ENCODE data around the gene STK35.

Gene STK35

GRCh38 chr20:2108498-2108897 lies 6.9 kb downstream of the STK35 start:
- DNase-seq (ENCODE audit: low read depth): no peak

GRCh38 chr20:2108987-2109386 lies 7.4 kb downstream of the STK35 start:
- DNase-seq (ENCODE audit: low read depth): no peak

GRCh38 chr20:2109425-2110210 lies 8.0 kb downstream of the STK35 start:
- no peak for DNase-seq (ENCODE audit: low read depth)

GRCh38 chr20:2112910-2113309 lies 11.3 kb downstream of the STK35 start:
- DNase-seq (ENCODE audit: low read depth): no peak

GRCh38 chr20:2114127-2114959 lies 12.7 kb downstream of the STK35 start:
- no peak for DNase-seq (ENCODE audit: low read depth)

GRCh38 chr20:2114990-2115681 lies 13.5 kb downstream of the STK35 start:
- no peak for DNase-seq (ENCODE audit: low read depth)

GRCh38 chr20:2116170-2116940 lies 14.7 kb downstream of the STK35 start:
- no peak for DNase-seq (ENCODE audit: low read depth)

GRCh38 chr20:2118783-2119182 lies 17.2 kb downstream of the STK35 start:
- DNase-seq (ENCODE audit: low read depth): no peak

GRCh38 chr20:2122936-2123335 lies 21.3 kb downstream of the STK35 start:
- DNase-seq (ENCODE audit: low read depth): no peak

GRCh38 chr20:2123720-2124119 lies 22.1 kb downstream of the STK35 start:
- no peak for DNase-seq (ENCODE audit: low read depth)

GRCh38 chr20:2124564-2125213 lies 23.1 kb downstream of the STK35 start:
- DNase-seq (ENCODE audit: low read depth): no peak

- no peak for DNase-seq (ENCODE audit: low read depth)
These were observed 24.0 kb downstream of the STK35 start for GRCh38 chr20:2125474-2126112.

GRCh38 chr20:2127238-2127637 lies 25.6 kb downstream of the STK35 start:
- no peak for DNase-seq (ENCODE audit: low read depth)

- no peak for DNase-seq (ENCODE audit: low read depth)
These were observed 26.9 kb downstream of the STK35 start for GRCh38 chr20:2128542-2128941.

GRCh38 chr20:2130062-2130591 lies 28.5 kb downstream of the STK35 start:
- no peak for DNase-seq (ENCODE audit: low read depth)

GRCh38 chr20:2130683-2131082 lies 29.1 kb downstream of the STK35 start:
- no peak for DNase-seq (ENCODE audit: low read depth)

- no peak for DNase-seq (ENCODE audit: low read depth)
These were observed 29.7 kb downstream of the STK35 start for GRCh38 chr20:2131366-2131765.

GRCh38 chr20:2132461-2132901 lies 30.9 kb downstream of the STK35 start:
- no peak for DNase-seq (ENCODE audit: low read depth)

GRCh38 chr20:2133318-2134183 lies 31.9 kb downstream of the STK35 start:
- DNase-seq (ENCODE audit: low read depth): no peak

GRCh38 chr20:2135013-2135412 lies 33.4 kb downstream of the STK35 start:
- DNase-seq (ENCODE audit: low read depth): no peak

Data from non-pigmented ciliary epithelial cell (primary cell).